HepG2 (cell line): ENCODE results near the gene GDPGP1. TPM values are rescaled to one million over a fixed set of nuclear protein-coding genes. Genes with fewer than 3 reads are reported as not detected.

ENCODE experiments used
- BORCS8-MEF2B ChIP-seq: sonication (generic); formaldehyde crosslinking; IDR thresholded peaks from 2 replicates; pipeline ENCODE4 v1.8.0; 2022; ENCODE audit warnings: mild to moderate bottlenecking, missing genetic modification reagents
- CCAR2 ChIP-seq: fragments of 200-400 bp; formaldehyde crosslinking; optimal IDR thresholded peaks from 2 replicates; pipeline ENCODE3; 2018; ENCODE audit warnings: low read depth, mild to moderate bottlenecking, low read length, moderate library complexity
- HNRNPH1 ChIP-seq: fragments of 200-400 bp; formaldehyde crosslinking; optimal IDR thresholded peaks from 2 replicates; pipeline ENCODE3; 2017; ENCODE audit warnings: mild to moderate bottlenecking, low read depth, low read length
- IKZF1 ChIP-seq: fragments of 450-650 bp; IDR thresholded peaks from 2 replicates; pipeline ENCODE4 v1.7.1; 2016
- MTF1 ChIP-seq: sonication (generic); formaldehyde crosslinking; IDR thresholded peaks from 2 replicates; pipeline ENCODE4 v1.5.0; 2020; ENCODE audit warnings: missing genetic modification reagents
- NONO ChIP-seq, 2 experiments: fragments of 450-650 bp in 1 of 2; sonication (generic) in 1 of 2; formaldehyde crosslinking in 1 of 2; IDR thresholded peaks in 1 of 2; conservative IDR thresholded peaks in 1 of 2; 2 replicates each; pipeline versions ENCODE4 v1.6.1 to v1.8.0; 2017 to 2022; ENCODE audit warnings: mild to moderate bottlenecking in 1 of 2, missing genetic modification reagents in 1 of 2, moderate library complexity in 1 of 2
- PATZ1 ChIP-seq: sonication (generic); formaldehyde crosslinking; IDR thresholded peaks from 2 replicates; pipeline ENCODE4 v1.4.0; 2020; ENCODE audit warnings: missing genetic modification reagents
- RBFOX2 ChIP-seq: fragments of 200-400 bp; formaldehyde crosslinking; IDR thresholded peaks from 2 replicates; pipeline ENCODE4 v1.6.1; 2017; ENCODE audit warnings: low read depth, mild to moderate bottlenecking, low read length
- RBM39 ChIP-seq: fragments of 200-400 bp; formaldehyde crosslinking; IDR thresholded peaks from one replicate; pipeline ENCODE4 v1.6.1; 2018; ENCODE audit warnings: antibody characterized with exemption, mild to moderate bottlenecking, low read depth, low read length; ENCODE audit not compliant: poor library complexity, severe bottlenecking
- SMYD3 ChIP-seq: sonication (generic); formaldehyde crosslinking; IDR thresholded peaks from 2 replicates; pipeline ENCODE4 v1.8.1; 2023; ENCODE audit warnings: mild to moderate bottlenecking, missing genetic modification reagents
- STAG1 ChIP-seq: sonication (generic); formaldehyde crosslinking; IDR thresholded peaks from 2 replicates; pipeline ENCODE4 v1.4.0; 2020; ENCODE audit warnings: missing genetic modification reagents
- TCF7 ChIP-seq: sonication (generic); IDR thresholded peaks from 2 replicates; pipeline ENCODE4 v1.6.1; 2016; ENCODE audit warnings: antibody characterized with exemption, low read depth
- TCF7L2 ChIP-seq: IDR thresholded peaks from 2 replicates; pipeline ENCODE4 v1.6.1; 2011; ENCODE audit warnings: mild to moderate bottlenecking, low read depth, low read length, moderate library complexity
- TFE3 ChIP-seq: IDR thresholded peaks from 2 replicates; pipeline ENCODE4 v1.6.1; 2016
- XRCC5 ChIP-seq: fragments of 200-400 bp; formaldehyde crosslinking; optimal IDR thresholded peaks from 2 replicates; pipeline ENCODE3; 2017; ENCODE audit warnings: mild to moderate bottlenecking, low read length
- ZBTB25 ChIP-seq: IDR thresholded peaks from 2 replicates; pipeline ENCODE4 v1.6.1; 2018; ENCODE audit warnings: missing genetic modification reagents
- ZBTB7A ChIP-seq: sonication (generic); formaldehyde crosslinking; IDR thresholded peaks from 2 replicates; pipeline ENCODE4 v1.8.0; 2022; ENCODE audit warnings: mild to moderate bottlenecking, missing genetic modification reagents
- ZKSCAN1 ChIP-seq: fragments of 150-350 bp; IDR thresholded peaks from 2 replicates; pipeline ENCODE4 v1.6.1; 2014; ENCODE audit warnings: low read length
- ZNF138 ChIP-seq: sonication (generic); formaldehyde crosslinking; IDR thresholded peaks from 2 replicates; pipeline ENCODE4 v1.5.0; 2020; ENCODE audit warnings: mild to moderate bottlenecking, low read depth, missing genetic modification reagents
- ZNF615 ChIP-seq: sonication (generic); formaldehyde crosslinking; IDR thresholded peaks from 2 replicates; pipeline ENCODE4 v1.5.0; 2020; ENCODE audit warnings: mild to moderate bottlenecking, missing genetic modification reagents, borderline replicate concordance
- ZNF616 ChIP-seq: sonication (generic); formaldehyde crosslinking; IDR thresholded peaks from 2 replicates; pipeline ENCODE4 v1.5.0; 2020; ENCODE audit warnings: low read depth, mild to moderate bottlenecking, missing genetic modification reagents
- ZSCAN9 ChIP-seq: IDR thresholded peaks from 2 replicates; pipeline ENCODE4 v1.6.1; 2016; ENCODE audit warnings: borderline replicate concordance
- polyA plus RNA-seq, 8 experiments: library from polyadenylated mRNA; depleted of rRNA in 3 of 8; stranded (reverse) in 7 of 8; unstranded in 1 of 8; fragments of >200 nt; fragmentation: Illumina TruSeq in 4 of 8; extraction: Trizol in 4 of 8; gene quantifications; 2 replicates each; pipeline versions ENCODE4 v1.2.1 to v1.2.3, GENCODE V29; 2011 to 2016; ENCODE audit warnings: low read depth in 4 of 8, missing spikeins in 1 of 8, mixed read lengths in 1 of 8; ENCODE audit not compliant: insufficient read depth in 1 of 8
- total RNA-seq, 5 experiments: library from RNA; depleted of rRNA; stranded (reverse); fragments of >200 nt; fragmentation: Illumina TruSeq; extraction: Trizol; gene quantifications; 2 replicates each; pipeline ENCODE4 v1.2.3, GENCODE V29; 2016; ENCODE audit warnings: low read depth in 1 of 5

GDPGP1 gene
- total and polyA plus RNA-seq, 2 of the 13 experiments (the other 11 are each of a cell fraction or from before 2014, with no cell fraction given) = 1.5 to 4.3 TPM

- TF ChIP-seq ZSCAN9 (CRISPR knock-in tag) (peak; percentile 61; the same call in 1 of the 2 replicates), MTF1 (CRISPR knock-in tag) (no peak), ZBTB7A (peak; percentile 51; the same call in 1 of the 2 replicates), STAG1 (CRISPR knock-in tag) (no peak), PATZ1 (peak; percentile 92), BORCS8-MEF2B (CRISPR knock-in tag) (no peak), CCAR2 (no peak), HNRNPH1 (no peak), RBFOX2 (peak; percentile 66), TCF7 (no peak), ZNF615 (CRISPR knock-in tag) (no peak), IKZF1 (no peak), ZNF138 (CRISPR knock-in tag) (no peak), XRCC5 (no peak), ZNF616 (CRISPR knock-in tag) (no peak), NONO (IDR thresholded peaks at IDR 0.05) (no peak), NONO (CRISPR knock-in tag; conservative IDR thresholded peaks at IDR 0.05) (no peak; the same call in 1 of the 2 replicates), ZKSCAN1 (no peak), SMYD3 (CRISPR knock-in tag) (0 out of 2 replicates have a peak, but pooled peaks have one; percentile 22), RBM39 (no peak), TCF7L2 (no peak), ZBTB25 (CRISPR knock-in tag) (no peak), TFE3 (no peak)
Observed at GRCh38 chr15:90184786-90185704, 49.0 kb upstream of the GDPGP1 start (continued).
